WTC11 (cell line): ENCODE data around the gene RTN3.

ENCODE experiments used
- AFF4 ChIP-seq: sonication (generic); formaldehyde crosslinking; IDR thresholded peaks from 2 replicates; pipeline ENCODE4 v1.8.1; 2023; ENCODE audit warnings: mild to moderate bottlenecking, missing genetic modification reagents, borderline replicate concordance
- CREB1 ChIP-seq: sonication (generic); formaldehyde crosslinking; IDR thresholded peaks from 2 replicates; pipeline ENCODE4 v1.8.0; 2023; ENCODE audit warnings: mild to moderate bottlenecking, missing genetic modification reagents
- CTCF ChIP-seq: fragments of 200-600 bp; IDR thresholded peaks from 2 replicates; pipeline ENCODE4 v1.8.0; 2022; ENCODE audit warnings: antibody characterized with exemption
- GABPB1 ChIP-seq: sonication (generic); formaldehyde crosslinking; IDR thresholded peaks from 2 replicates; pipeline ENCODE4 v1.8.1; 2023; ENCODE audit warnings: mild to moderate bottlenecking, missing genetic modification reagents
- IRF2 ChIP-seq: sonication (generic); formaldehyde crosslinking; IDR thresholded peaks from 2 replicates; pipeline ENCODE4 v1.8.0; 2022; ENCODE audit warnings: low read depth, missing genetic modification reagents, borderline replicate concordance
- MAX ChIP-seq: sonication (generic); formaldehyde crosslinking; IDR thresholded peaks from 2 replicates; pipeline ENCODE4 v1.8.0; 2022; ENCODE audit warnings: mild to moderate bottlenecking, missing genetic modification reagents
- NFE2L1 ChIP-seq: sonication (generic); formaldehyde crosslinking; IDR thresholded peaks from 2 replicates; pipeline ENCODE4 v1.8.1; 2023; ENCODE audit warnings: missing genetic modification reagents
- RORB ChIP-seq: fragments of 250-450 bp; sonication (Bioruptor Pico); IDR thresholded peaks from 2 replicates; pipeline ENCODE4 v1.9.0; 2021; ENCODE audit warnings: mild to moderate bottlenecking
- SP1 ChIP-seq: sonication (generic); formaldehyde crosslinking; conservative IDR thresholded peaks from 2 replicates; pipeline ENCODE4 v1.8.1; 2022; ENCODE audit warnings: missing genetic modification reagents
- TEAD4 ChIP-seq: sonication (generic); formaldehyde crosslinking; IDR thresholded peaks from 2 replicates; pipeline ENCODE4 v1.8.0; 2022; ENCODE audit warnings: mild to moderate bottlenecking, missing genetic modification reagents
- TP53 ChIP-seq: sonication (generic); formaldehyde crosslinking; IDR thresholded peaks from 2 replicates; pipeline ENCODE4 v1.8.1; 2023; ENCODE audit warnings: mild to moderate bottlenecking, missing genetic modification reagents
- ZBTB21 ChIP-seq: sonication (generic); formaldehyde crosslinking; IDR thresholded peaks from 2 replicates; pipeline ENCODE4 v1.8.1; 2023; ENCODE audit warnings: mild to moderate bottlenecking, missing genetic modification reagents, borderline replicate concordance
- ZNF138 ChIP-seq: sonication (generic); formaldehyde crosslinking; conservative IDR thresholded peaks from 2 replicates; pipeline ENCODE4 v1.8.1; 2022; ENCODE audit warnings: mild to moderate bottlenecking, moderate library complexity, missing genetic modification reagents
- ZNF232 ChIP-seq: sonication (generic); formaldehyde crosslinking; IDR thresholded peaks from 2 replicates; pipeline ENCODE4 v1.8.0; 2022; ENCODE audit warnings: mild to moderate bottlenecking, missing genetic modification reagents

- no peak for TF ChIP-seq AFF4 (CRISPR knock-in tag)
- TF ChIP-seq CTCF: no peak
- no peak for TF ChIP-seq ZBTB21 (CRISPR knock-in tag)
- no peak for TF ChIP-seq ZNF138 (CRISPR knock-in tag)
- TF ChIP-seq IRF2 (CRISPR knock-in tag): no peak
- TF ChIP-seq NFE2L1 (CRISPR knock-in tag): no peak
- no peak for TF ChIP-seq RORB (CRISPR knock-in tag)
- no peak for TF ChIP-seq CREB1 (CRISPR knock-in tag)
- no peak for TF ChIP-seq TEAD4 (CRISPR knock-in tag)
- TF ChIP-seq TP53 (CRISPR knock-in tag): no peak
- TF ChIP-seq SP1 (CRISPR knock-in tag): no peak
- no peak for TF ChIP-seq GABPB1 (CRISPR knock-in tag)
- TF ChIP-seq ZNF232 (CRISPR knock-in tag): no peak
- no peak for TF ChIP-seq MAX (CRISPR knock-in tag)
Observed at GRCh38 chr11:63782749-63783148, 101.4 kb downstream of the RTN3 start.
